Thyroid gland (tissue), 4 donors: ENCODE measurements around the gene CD58. TPM values are rescaled to one million over a fixed set of nuclear protein-coding genes. Genes with fewer than 3 reads are reported as not detected.

Experiments used
- DNase-seq, 2 donors: peaks; one replicate each; pipeline ENCODE4 v3.0.0-alpha.2; 2019
- H3K27ac ChIP-seq, 3 donors: fragments of 200-600 bp; sonication (generic); 1 replicate in 2 of 3; 2 replicates in 1 of 3; pipeline ENCODE4 v1.5.1; 2016 to 2019; ENCODE audit warnings: mild to moderate bottlenecking in 1 of 3, moderate library complexity in 1 of 3
- H3K27me3 ChIP-seq: fragments of 200-600 bp; sonication (generic); one replicate; pipeline ENCODE4 v1.5.1; 2019
- H3K36me3 ChIP-seq, 2 donors: fragments of 200-600 bp; sonication (generic); one replicate each; pipeline ENCODE4 v1.5.1; 2016 to 2019
- H3K4me1 ChIP-seq, 2 donors: fragments of 200-600 bp; sonication (generic); one replicate each; pipeline ENCODE4 v1.5.1; 2017 to 2019
- H3K4me3 ChIP-seq, 3 donors: fragments of 200-600 bp; sonication (generic); replicated peaks in 1 of 3; 1 replicate in 2 of 3; 2 replicates in 1 of 3; pipeline ENCODE4 v1.5.1; 2016; ENCODE audit warnings: mild to moderate bottlenecking in 1 of 3
- H3K9me3 ChIP-seq: fragments of 200-600 bp; sonication (generic); one replicate; pipeline ENCODE4 v1.5.1; 2017
- CTCF ChIP-seq, 6 experiments: fragments of 200-600 bp in 3 of 6; fragments of 450-650 bp in 3 of 6; sonication (generic) in 3 of 6; IDR thresholded peaks; one replicate each; pipeline ENCODE4 v1.5.1; 2016 to 2019; ENCODE audit warnings: antibody characterized with exemption in 6 of 6, mild to moderate bottlenecking in 2 of 6, inconsistent platforms in 1 of 6, moderate library complexity in 1 of 6
- POLR2A ChIP-seq, 2 donors: fragments of 450-650 bp; IDR thresholded peaks; one replicate each; pipeline ENCODE4 v1.6.1; 2017; ENCODE audit warnings: antibody characterized with exemption in 2 of 2, mild to moderate bottlenecking in 2 of 2, moderate library complexity in 1 of 2
- WGBS, 2 donors: methylation state at CpG; one replicate each; pipeline ENCODE4 v1.1.5; 2017; 5-methylcytosine and 5-hydroxymethylcytosine counted together
- intact Hi-C: fragments of 100-400 bp; cut with DNase I; formaldehyde crosslinking; loops from one replicate; pipeline ENCODE4 v1.15.1; 2023
- total RNA-seq, 4 donors: library from RNA; depleted of rRNA; stranded (reverse); fragments of >200 nt; gene quantifications; one replicate each; pipeline ENCODE4 v1.2.3, GENCODE V29; 2016

The CD58 gene
- total RNA-seq, 4 donors from 2014 or later: 17.5 to 51.9 (median 23.1) TPM

DNA sequence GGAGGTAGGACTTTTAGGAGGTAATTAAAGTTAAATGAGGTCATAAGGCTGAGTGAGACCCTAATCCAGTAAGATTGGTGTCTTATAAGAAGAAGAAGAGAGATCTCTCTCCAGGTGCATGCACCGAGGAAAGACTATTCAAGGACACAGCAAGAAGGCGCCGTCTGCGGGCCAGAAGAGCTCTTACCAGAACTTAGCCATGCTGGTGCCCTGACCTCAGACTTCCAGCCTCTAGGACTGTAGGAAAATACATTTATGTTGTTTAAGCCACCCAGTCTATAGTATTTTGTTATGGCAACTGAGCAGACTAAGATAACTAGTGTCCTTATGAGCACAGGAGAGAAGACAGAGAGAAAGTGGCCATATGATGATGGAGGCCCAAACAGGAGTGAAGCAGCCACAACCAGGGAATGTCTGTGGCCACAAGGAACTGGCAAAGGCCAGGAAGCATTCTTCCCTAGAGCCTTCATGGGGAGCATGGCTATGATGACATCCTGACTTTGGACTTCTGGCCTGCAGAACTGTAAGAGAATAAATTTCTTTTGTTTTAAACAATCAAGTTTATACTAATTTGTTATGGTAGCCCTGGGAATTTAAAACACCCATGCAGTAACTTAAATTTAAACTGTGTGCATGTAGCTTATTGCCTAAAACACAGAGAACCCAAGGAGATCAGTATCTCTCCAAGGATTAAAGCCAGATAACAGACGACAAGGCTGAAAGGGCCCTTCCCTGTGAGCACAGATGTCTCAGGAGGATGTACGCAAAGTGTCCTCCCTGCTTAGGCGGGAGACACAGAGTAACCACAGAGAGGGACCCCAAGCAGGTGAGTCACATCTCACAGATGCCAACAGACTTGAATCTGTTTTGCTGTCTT lies 9.9 kb upstream of the CD58 start:
- no peaks in the 10 kb centered on the region for H3K27me3 ChIP-seq
- H3K27ac ChIP-seq: no peak overlapping the region
- TF ChIP-seq POLR2A (IDR thresholded peaks at IDR 0.05) (no peak), CTCF (IDR thresholded peaks at IDR 0.05) (no peak)
- H3K9me3 ChIP-seq: no peaks in the 10 kb centered on the region
- peaks cover 0 to 4% of the 10 kb centered on the region in 2 donors for H3K36me3 ChIP-seq
- no peak for DNase-seq
- 84 to 89% methylated on average over 7 of the region's 7 CpGs for WGBS, 2 donors
- no peaks in the 10 kb centered on the region for H3K4me1 ChIP-seq
- no peak overlapping the region for H3K4me3 ChIP-seq
- intact Hi-C loops: no loop called here

DNA sequence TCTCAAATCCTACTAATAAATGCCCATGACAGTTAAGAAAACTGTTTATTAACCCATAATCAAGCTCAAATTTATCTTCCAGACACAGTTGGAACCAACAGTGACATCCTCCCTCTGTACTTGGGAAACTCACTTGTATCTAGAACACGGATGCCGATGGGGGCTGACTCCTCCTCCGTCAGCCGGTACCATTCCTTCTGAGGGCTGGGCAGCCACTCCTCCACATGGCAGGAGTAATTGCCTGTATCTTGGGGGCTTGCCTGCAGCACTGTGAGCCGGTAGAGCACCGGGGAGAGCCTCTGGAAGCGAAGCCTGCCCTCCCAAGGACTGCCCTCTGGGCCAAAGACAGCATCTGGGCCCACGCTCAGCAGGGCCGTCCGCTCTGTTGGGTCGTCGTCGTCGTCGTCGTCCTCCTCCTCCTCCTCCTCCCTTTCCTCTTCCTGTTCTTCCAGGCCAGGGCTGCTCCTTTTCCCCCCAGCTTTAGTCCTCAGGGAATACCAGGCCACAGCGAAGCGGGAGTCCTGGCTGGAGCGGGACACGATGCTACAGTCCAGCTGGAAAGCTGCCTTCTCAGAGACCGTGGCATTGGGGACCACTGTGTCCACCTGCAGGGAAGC lies 8.5 kb upstream of the CD58 start:
- no peaks in the 10 kb centered on the region for H3K9me3 ChIP-seq
- TF ChIP-seq POLR2A (IDR thresholded peaks at IDR 0.05) (no peak), CTCF (IDR thresholded peaks at IDR 0.05) (no peak)
- H3K36me3 ChIP-seq: no peaks in the 10 kb centered on the region
- H3K27me3 ChIP-seq: no peaks in the 10 kb centered on the region
- DNase-seq: no peak
- H3K27ac ChIP-seq: no peak overlapping the region
- intact Hi-C loops: loop anchor here (5.0 kb wide), 2 partner anchors 93 to 473 kb away; no protein-coding TSS in a partner anchor
- no peak overlapping the region for H3K4me3 ChIP-seq
- WGBS, 2 donors: 81 to 88% methylated on average over 21 of the region's 21 CpGs
- H3K4me1 ChIP-seq: no peaks in the 10 kb centered on the region

DNA sequence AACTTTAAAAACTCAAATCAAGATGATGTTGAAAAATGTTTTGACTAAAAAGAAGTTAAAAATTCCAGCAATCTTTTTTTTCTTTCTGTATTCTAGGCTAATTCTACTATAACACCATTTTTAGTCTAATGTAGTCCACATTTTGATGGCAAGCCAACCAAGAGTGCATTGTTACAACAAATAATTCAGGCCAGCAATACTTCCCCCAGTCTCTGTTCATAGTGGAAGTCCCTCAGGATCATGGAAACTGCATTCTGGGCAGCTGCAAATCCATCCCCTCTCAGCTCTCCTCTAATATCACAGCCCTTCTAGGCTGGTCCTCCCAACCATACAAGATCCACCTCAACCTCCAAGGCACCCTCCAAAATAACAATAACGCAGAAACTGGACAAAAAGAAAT lies 7.8 kb upstream of the CD58 start:
- Histone ChIP-seq H3K27me3 (no peaks in the 10 kb centered on the region), H3K4me3 (no peak overlapping the region), H3K27ac (no peak overlapping the region), H3K9me3 (no peaks in the 10 kb centered on the region), H3K36me3 (no peaks in the 10 kb centered on the region), H3K4me1 (no peaks in the 10 kb centered on the region)
- no peak for DNase-seq
- 96 to 100% methylated on average over 1 of the region's 1 CpG for WGBS, 2 donors
- intact Hi-C loops: loop anchor here (5.0 kb wide), 2 partner anchors 94 to 474 kb away; no protein-coding TSS in a partner anchor
- TF ChIP-seq POLR2A (IDR thresholded peaks at IDR 0.05): no peak
- no peak for TF ChIP-seq CTCF (IDR thresholded peaks at IDR 0.05)

GRCh38 chr1:116577759-116578314 lies 7.0 kb upstream of the CD58 start:
- DNase-seq: no peak
- no peaks in the 10 kb centered on the region for H3K27me3 ChIP-seq
- intact Hi-C loops: loop anchor here (5.0 kb wide), 2 partner anchors 94 to 474 kb away; no protein-coding TSS in a partner anchor
- H3K36me3 ChIP-seq: no peaks in the 10 kb centered on the region
- H3K9me3 ChIP-seq: no peaks in the 10 kb centered on the region
- TF ChIP-seq POLR2A (IDR thresholded peaks at IDR 0.05) (no peak), CTCF (IDR thresholded peaks at IDR 0.05) (no peak)
- WGBS, 2 donors: 86 to 89% methylated on average over 5 of the region's 5 CpGs
- H3K27ac ChIP-seq: no peak overlapping the region
- no peaks in the 10 kb centered on the region for H3K4me1 ChIP-seq
- H3K4me3 ChIP-seq: no peak overlapping the region
